ENCODE data around the gene HMGA1.
"Not testable (repeated sequence)": the region's sequence is repeated elsewhere in the genome, so short reads cannot be mapped to it uniquely, and the experiment has no call there.

The HMGA1 gene

GRCh38 chr6:34248727-34249468, 12.2 kb downstream of the HMGA1 start, which contains the start of gene SMIM29:
Gene SMIM29 (minus strand): TSS chr6:34249006. CDS start chr6:34247791, 1,215 bp downstream.
- H3K27me3 ChIP-seq (ENCODE audit: low read depth, low read length), result no peaks in the 10 kb centered on the region
- peak within 1 kb of the TSS; percentile 82 to 87 for H3K4me3 ChIP-seq (ENCODE audit: low read depth in 1 of 2, low read length in 2 of 2)
- peaks cover 0 to 4% of the 10 kb centered on the region in 2 donors for H3K36me3 ChIP-seq (ENCODE audit: control insufficient read depth in 1 of 2, insufficient read depth in 2 of 2, low read length in 2 of 2)
- H3K4me1 ChIP-seq (ENCODE audit: control insufficient read depth in 1 of 2, insufficient read depth in 2 of 2, low read length in 2 of 2), result peaks cover 3 to 20% of the 10 kb centered on the region in 2 donors
- no peaks in the 10 kb centered on the region for H3K9me3 ChIP-seq (ENCODE audit: control insufficient read depth in 1 of 2, low read length in 2 of 2)
- H3K27ac ChIP-seq (ENCODE audit: low read length), result peak within 1 kb of the TSS; percentile 67

- peak overlapping the region; percentile 66 to 87 for H3K4me3 ChIP-seq (ENCODE audit: low read depth in 1 of 2, low read length in 2 of 2)
- no peaks in the 10 kb centered on the region for H3K36me3 ChIP-seq (ENCODE audit: control insufficient read depth in 1 of 2, insufficient read depth in 2 of 2, low read length in 2 of 2)
- H3K27ac ChIP-seq (ENCODE audit: low read length), result peak overlapping the region; percentile 67
- no peaks in the 10 kb centered on the region for H3K9me3 ChIP-seq (ENCODE audit: control insufficient read depth in 1 of 2, low read length in 2 of 2)
- H3K4me1 ChIP-seq (ENCODE audit: control insufficient read depth in 1 of 2, insufficient read depth in 2 of 2, low read length in 2 of 2), result peaks cover 3 to 13% of the 10 kb centered on the region in 2 donors
- H3K27me3 ChIP-seq (ENCODE audit: low read depth, low read length), result no peaks in the 10 kb centered on the region
Observed at GRCh38 chr6:34249469-34250261, 13.0 kb downstream of the HMGA1 start.

GRCh38 chr6:34252395-34252794, 15.7 kb downstream of the HMGA1 start:
- H3K4me3 ChIP-seq (ENCODE audit: low read depth in 1 of 2, low read length in 2 of 2); H3K9me3 ChIP-seq (ENCODE audit: control insufficient read depth in 1 of 2, low read length in 2 of 2); H3K36me3 ChIP-seq (ENCODE audit: control insufficient read depth in 1 of 2, insufficient read depth in 2 of 2, low read length in 2 of 2); H3K27me3 ChIP-seq (ENCODE audit: low read depth, low read length); H3K27ac ChIP-seq (ENCODE audit: low read length): not testable (repeated sequence)
- peaks cover 3 to 10% of the 10 kb centered on the region in 2 donors for H3K4me1 ChIP-seq (ENCODE audit: control insufficient read depth in 1 of 2, insufficient read depth in 2 of 2, low read length in 2 of 2)

- peaks cover 0 to 2% of the 10 kb centered on the region in 2 donors for H3K9me3 ChIP-seq (ENCODE audit: control insufficient read depth in 1 of 2, low read length in 2 of 2)
- H3K27ac ChIP-seq (ENCODE audit: low read length), result no peak overlapping the region
- no peaks in the 10 kb centered on the region for H3K4me1 ChIP-seq (ENCODE audit: control insufficient read depth in 1 of 2, insufficient read depth in 2 of 2, low read length in 2 of 2)
- no peaks in the 10 kb centered on the region for H3K36me3 ChIP-seq (ENCODE audit: control insufficient read depth in 1 of 2, insufficient read depth in 2 of 2, low read length in 2 of 2)
- H3K4me3 ChIP-seq (ENCODE audit: low read depth in 1 of 2, low read length in 2 of 2), result no peak overlapping the region
- no peaks in the 10 kb centered on the region for H3K27me3 ChIP-seq (ENCODE audit: low read depth, low read length)
Observed at GRCh38 chr6:34259529-34260069, 22.9 kb downstream of the HMGA1 start.

- Histone ChIP-seq H3K9me3 (ENCODE audit: control insufficient read depth in 1 of 2, low read length in 2 of 2) (peaks cover 0 to 2% of the 10 kb centered on the region in 2 donors), H3K4me3 (ENCODE audit: low read depth in 1 of 2, low read length in 2 of 2) (no peak overlapping the region), H3K27ac (ENCODE audit: low read length) (no peak overlapping the region), H3K4me1 (ENCODE audit: control insufficient read depth in 1 of 2, insufficient read depth in 2 of 2, low read length in 2 of 2) (no peaks in the 10 kb centered on the region), H3K27me3 (ENCODE audit: low read depth, low read length) (no peaks in the 10 kb centered on the region), H3K36me3 (ENCODE audit: control insufficient read depth in 1 of 2, insufficient read depth in 2 of 2, low read length in 2 of 2) (no peaks in the 10 kb centered on the region)
Observed at GRCh38 chr6:34260576-34261267, 24.0 kb downstream of the HMGA1 start.

- not testable (repeated sequence) for H3K9me3 ChIP-seq (ENCODE audit: control insufficient read depth in 1 of 2, low read length in 2 of 2); H3K4me1 ChIP-seq (ENCODE audit: control insufficient read depth in 1 of 2, insufficient read depth in 2 of 2, low read length in 2 of 2); H3K27me3 ChIP-seq (ENCODE audit: low read depth, low read length); H3K4me3 ChIP-seq (ENCODE audit: low read depth in 1 of 2, low read length in 2 of 2); H3K36me3 ChIP-seq (ENCODE audit: control insufficient read depth in 1 of 2, insufficient read depth in 2 of 2, low read length in 2 of 2); H3K27ac ChIP-seq (ENCODE audit: low read length)
Observed at GRCh38 chr6:34263484-34263883, 26.8 kb downstream of the HMGA1 start.

- Histone ChIP-seq H3K4me1 (ENCODE audit: control insufficient read depth in 1 of 2, insufficient read depth in 2 of 2, low read length in 2 of 2) (no peaks in the 10 kb centered on the region), H3K27ac (ENCODE audit: low read length) (no peak overlapping the region), H3K9me3 (ENCODE audit: control insufficient read depth in 1 of 2, low read length in 2 of 2) (peaks cover 0 to 1% of the 10 kb centered on the region in 2 donors), H3K36me3 (ENCODE audit: control insufficient read depth in 1 of 2, insufficient read depth in 2 of 2, low read length in 2 of 2) (no peaks in the 10 kb centered on the region), H3K4me3 (ENCODE audit: low read depth in 1 of 2, low read length in 2 of 2) (no peak overlapping the region), H3K27me3 (ENCODE audit: low read depth, low read length) (no peaks in the 10 kb centered on the region)
Observed at GRCh38 chr6:34267746-34268145, 31.1 kb downstream of the HMGA1 start.

- H3K9me3 ChIP-seq (ENCODE audit: control insufficient read depth in 1 of 2, low read length in 2 of 2); H3K4me3 ChIP-seq (ENCODE audit: low read depth in 1 of 2, low read length in 2 of 2); H3K27ac ChIP-seq (ENCODE audit: low read length); H3K27me3 ChIP-seq (ENCODE audit: low read depth, low read length); H3K36me3 ChIP-seq (ENCODE audit: control insufficient read depth in 1 of 2, insufficient read depth in 2 of 2, low read length in 2 of 2); H3K4me1 ChIP-seq (ENCODE audit: control insufficient read depth in 1 of 2, insufficient read depth in 2 of 2, low read length in 2 of 2): not testable (repeated sequence)
Observed at GRCh38 chr6:34269132-34269531, 32.5 kb downstream of the HMGA1 start.

GRCh38 chr6:34269658-34270341, 33.1 kb downstream of the HMGA1 start:
- not testable (repeated sequence) for H3K9me3 ChIP-seq (ENCODE audit: control insufficient read depth in 1 of 2, low read length in 2 of 2); H3K4me3 ChIP-seq (ENCODE audit: low read depth in 1 of 2, low read length in 2 of 2); H3K4me1 ChIP-seq (ENCODE audit: control insufficient read depth in 1 of 2, insufficient read depth in 2 of 2, low read length in 2 of 2); H3K27ac ChIP-seq (ENCODE audit: low read length); H3K27me3 ChIP-seq (ENCODE audit: low read depth, low read length); H3K36me3 ChIP-seq (ENCODE audit: control insufficient read depth in 1 of 2, insufficient read depth in 2 of 2, low read length in 2 of 2)

GRCh38 chr6:34272013-34272926, 35.6 kb downstream of the HMGA1 start:
- no peak overlapping the region for H3K27ac ChIP-seq (ENCODE audit: low read length)
- no peaks in the 10 kb centered on the region for H3K36me3 ChIP-seq (ENCODE audit: control insufficient read depth in 1 of 2, insufficient read depth in 2 of 2, low read length in 2 of 2)
- no peaks in the 10 kb centered on the region for H3K9me3 ChIP-seq (ENCODE audit: control insufficient read depth in 1 of 2, low read length in 2 of 2)
- no peak overlapping the region for H3K4me3 ChIP-seq (ENCODE audit: low read depth in 1 of 2, low read length in 2 of 2)
- H3K4me1 ChIP-seq (ENCODE audit: control insufficient read depth in 1 of 2, insufficient read depth in 2 of 2, low read length in 2 of 2), result no peaks in the 10 kb centered on the region
- H3K27me3 ChIP-seq (ENCODE audit: low read depth, low read length), result no peaks in the 10 kb centered on the region
